Naive thymus-derived CD4-positive, alpha-beta T cell (primary cell): Measurements from ENCODE around the gene INSC. TPM values are rescaled to one million over a fixed set of nuclear protein-coding genes. Genes with fewer than 3 reads are reported as not detected.
"Not testable (repeated sequence)": the region's sequence is repeated elsewhere in the genome, so short reads cannot be mapped to it uniquely, and the experiment has no call there.

ENCODE experiments used
- ATAC-seq: fragments of 150-1000 bp; cut with Tn5 transposase; 2 replicates; pipeline ENCODE4 v1.10.0; 2021; ENCODE audit warnings: mild to moderate bottlenecking, moderate library complexity
- CTCF ChIA-PET: fragments of 350-600 bp; sonication (Branson Sonifier 250); formaldehyde crosslinking; loops from one replicate; lab custom pipeline; 2021; ENCODE audit warnings: antibody characterized with exemption; lab: Charles Lee
- POLR2A ChIA-PET: fragments of 350-600 bp; sonication (Branson Sonifier 250); formaldehyde crosslinking; loops from one replicate; lab custom pipeline; 2021; ENCODE audit warnings: antibody characterized with exemption, inconsistent platforms; lab: Charles Lee
- DNase-seq, 9 donors: peaks; one replicate each; pipeline versions ENCODE4 v3.0.0 to v3.0.0-alpha.2; 2020 to 2022; ENCODE audit warnings: mixed read lengths in 1 of 9
- H3K27ac ChIP-seq: one replicate; pipeline ENCODE4 v1.7.0; 2013; ENCODE audit warnings: mild to moderate bottlenecking, low read depth, low read length, moderate library complexity
- H3K27me3 ChIP-seq, 2 donors: one replicate each; pipeline ENCODE4 v1.7.0; 2013; ENCODE audit warnings: low read length in 2 of 2, mild to moderate bottlenecking in 2 of 2, moderate library complexity in 2 of 2; ENCODE audit not compliant: control insufficient read depth in 2 of 2, insufficient read depth in 2 of 2
- H3K36me3 ChIP-seq, 3 experiments: 1 replicate in 2 of 3; 2 replicates in 1 of 3; pipeline ENCODE4 v1.7.0; 2013; ENCODE audit warnings: low read length in 3 of 3, mild to moderate bottlenecking in 3 of 3, moderate library complexity in 1 of 3; ENCODE audit not compliant: insufficient read depth in 3 of 3, control insufficient read depth in 2 of 3
- H3K4me1 ChIP-seq, 2 donors: one replicate each; pipeline ENCODE4 v1.7.0; 2013; ENCODE audit warnings: low read length in 2 of 2, mild to moderate bottlenecking in 2 of 2, moderate library complexity in 1 of 2; ENCODE audit not compliant: control insufficient read depth in 2 of 2, insufficient read depth in 2 of 2
- H3K4me3 ChIP-seq: 2 replicates; pipeline ENCODE4 v1.7.0; 2013; ENCODE audit warnings: mild to moderate bottlenecking, low read length
- H3K9me3 ChIP-seq, 3 experiments: 1 replicate in 2 of 3; 2 replicates in 1 of 3; pipeline ENCODE4 v1.7.0; 2013; ENCODE audit warnings: low read length in 3 of 3; ENCODE audit not compliant: control insufficient read depth in 2 of 3
- H3K27ac Mint-ChIP-seq, 9 donors: one replicate each; pipeline ENCODE4 v1.8.0; 2020 to 2022; ENCODE audit warnings: mixed read lengths in 9 of 9, mild to moderate bottlenecking in 8 of 9, moderate library complexity in 5 of 9, inconsistent platforms in 2 of 9
- H3K27me3 Mint-ChIP-seq, 5 donors: one replicate each; pipeline ENCODE4 v1.8.0; 2021 to 2022; ENCODE audit warnings: mixed read lengths in 5 of 5, mild to moderate bottlenecking in 1 of 5
- H3K36me3 Mint-ChIP-seq, 5 donors: one replicate each; pipeline ENCODE4 v1.8.0; 2020 to 2022; ENCODE audit warnings: mixed read lengths in 5 of 5, mild to moderate bottlenecking in 3 of 5, inconsistent platforms in 1 of 5
- H3K4me1 Mint-ChIP-seq, 7 donors: one replicate each; pipeline ENCODE4 v1.8.0; 2020 to 2022; ENCODE audit warnings: mixed read lengths in 7 of 7, mild to moderate bottlenecking in 3 of 7, inconsistent platforms in 1 of 7
- H3K4me3 Mint-ChIP-seq, 10 donors: one replicate each; pipeline ENCODE4 v1.8.0; 2020 to 2022; ENCODE audit warnings: mild to moderate bottlenecking in 10 of 10, mixed read lengths in 10 of 10, moderate library complexity in 6 of 10, inconsistent platforms in 2 of 10
- H3K9me3 Mint-ChIP-seq, 11 donors: one replicate each; pipeline ENCODE4 v1.8.0; 2020 to 2022; ENCODE audit warnings: mixed read lengths in 11 of 11, mild to moderate bottlenecking in 4 of 11, inconsistent platforms in 1 of 11, moderate library complexity in 1 of 11
- intact Hi-C, 2 donors: fragments of 100-400 bp; cut with micrococcal nuclease; formaldehyde crosslinking; loops; one replicate each; pipeline ENCODE4 v1.15.1; 2023
- polyA plus RNA-seq, 2 donors: library from polyadenylated mRNA; unstranded; fragments of 300-500 nt; fragmentation: Illumina TruSeq; gene quantifications; one replicate each; pipeline ENCODE4 v1.2.3, GENCODE V29; 2021
- total RNA-seq, 6 experiments: library from RNA in 5 of 6; stranded (reverse) in 5 of 6; gene quantifications; 1 replicate in 5 of 6; 2 replicates in 1 of 6; pipeline ENCODE4 v1.2.3 and lab custom pipeline; 2021 to 2026

The INSC gene
- total RNA-seq (under 1 TPM in 4 of 5 experiments, not detected in 1; 0.14 to 0.56 (median 0.19) TPM), polyA plus RNA-seq (under 1 TPM in 1 of 2 donors, not detected in 1; 0.24 TPM), total RNA-seq (lab: John Stamatoyannopoulos, UW) (not detected)

GRCh38 chr11:15114501-15115475 lies at the start of gene INSC:
Gene INSC (plus strand): TSS chr11:15114923. CDS start chr11:15149175, 34,252 bp downstream.
- intact Hi-C loops = no loop called here
- Mint-ChIP-seq H3K27ac (peak within 1 kb of the TSS in 2 of 9 donors; percentile 45 to 62), H3K27me3 (peaks cover 34 to 53% (median 49%) of the 10 kb centered on the region in 5 donors)

DNA sequence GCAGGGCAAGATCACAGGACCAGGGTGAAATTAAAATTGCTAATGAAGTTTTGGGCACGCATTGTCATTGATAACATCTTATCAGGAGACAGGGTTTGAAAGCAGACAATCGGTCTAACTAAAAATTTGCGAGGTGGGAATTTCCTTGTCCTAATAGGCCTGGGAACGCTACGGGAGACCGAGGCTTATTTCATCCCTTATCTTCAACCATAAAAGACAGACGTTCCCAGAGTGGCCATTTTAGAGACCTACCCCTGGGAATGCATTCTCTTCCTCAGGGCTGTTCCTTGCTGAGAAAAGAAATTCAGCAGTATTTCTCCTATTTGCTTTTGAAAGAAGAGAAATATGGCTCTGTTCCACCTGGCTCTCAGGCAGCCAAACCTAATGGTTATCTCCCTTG lies 45.0 kb upstream of the INSC start:
- peaks cover 13 to 44% (median 16%) of the 10 kb centered on the region in 5 donors for H3K27me3 Mint-ChIP-seq
- H3K9me3 ChIP-seq, H3K36me3 ChIP-seq, DNase-seq, H3K27me3 ChIP-seq, ATAC-seq, POLR2A ChIA-PET, H3K4me3 ChIP-seq, H3K4me3 Mint-ChIP-seq, H3K27ac Mint-ChIP-seq, H3K27ac ChIP-seq: not testable (repeated sequence)
- peaks cover 12 to 21% (median 16%) of the 10 kb centered on the region in 7 donors for H3K4me1 Mint-ChIP-seq
- intact Hi-C loops = loop anchor here in 1 of 2 donors (5.0 to 10.0 kb wide), 3 partner anchors 432 to 1605 kb away; partner anchors contain the start of genes BTBD10 and FAR1
- CTCF ChIA-PET = interaction anchor here (0.6 kb wide), 1 partner anchor 197 kb away, joined by 3 read pairs; no protein-coding TSS in a partner anchor
- H3K4me1 ChIP-seq = peaks cover 6 to 13% of the 10 kb centered on the region in 2 donors
- peaks cover 0 to 25% (median 13%) of the 10 kb centered on the region in 11 donors for H3K9me3 Mint-ChIP-seq
- H3K36me3 Mint-ChIP-seq = peaks cover 0 to 12% (median 9%) of the 10 kb centered on the region in 5 donors

More at GRCh38 chr11:15114501-15115475, at the start of gene INSC:
- no peaks in the 10 kb centered on the region for H3K4me1 ChIP-seq
- no peaks in the 10 kb centered on the region for H3K36me3 ChIP-seq
- no peak for DNase-seq
- ChIA-PET POLR2A (no interaction called here), CTCF (no interaction called here)
- H3K4me1 Mint-ChIP-seq = peaks cover 4 to 45% (median 17%) of the 10 kb centered on the region in 7 donors
- no peaks in the 10 kb centered on the region for H3K9me3 ChIP-seq
- no peak within 1 kb of the TSS for H3K4me3 ChIP-seq
- H3K4me3 Mint-ChIP-seq = peak within 1 kb of the TSS in 8 of 10 donors; percentile 13 to 64 (median 34)
- no peak within 1 kb of the TSS for H3K27ac ChIP-seq
- no peak for ATAC-seq
- H3K27me3 ChIP-seq = peaks cover 0 to 3% of the 10 kb centered on the region in 2 donors
- no peaks in the 10 kb centered on the region for H3K9me3 Mint-ChIP-seq
- H3K36me3 Mint-ChIP-seq = peaks cover 0 to 11% (median 0%) of the 10 kb centered on the region in 5 donors

GRCh38 chr11:15071556-15072255 lies 43.0 kb upstream of the INSC start:
- no peaks in the 10 kb centered on the region for H3K9me3 ChIP-seq
- H3K27me3 ChIP-seq = peaks cover 4% of the 10 kb centered on the region in 2 donors
- DNase-seq = no peak
- Mint-ChIP-seq H3K36me3 (peaks cover 0 to 12% (median 9%) of the 10 kb centered on the region in 5 donors), H3K4me3 (peak overlapping the region in 3 of 10 donors; percentile 21 to 38 (median 26)), H3K4me1 (peaks cover 12 to 23% (median 17%) of the 10 kb centered on the region in 7 donors), H3K9me3 (peaks cover 0 to 25% (median 13%) of the 10 kb centered on the region in 11 donors), H3K27ac (no peak overlapping the region), H3K27me3 (peaks cover 12 to 36% (median 14%) of the 10 kb centered on the region in 5 donors)
- peaks cover 6 to 14% of the 10 kb centered on the region in 2 donors for H3K4me1 ChIP-seq
- H3K4me3 ChIP-seq = no peak overlapping the region
- ATAC-seq = no peak
- intact Hi-C loops = loop anchor here in 1 of 2 donors (5.0 to 10.0 kb wide), 3 partner anchors 434 to 1607 kb away; partner anchors contain the start of genes BTBD10 and FAR1
- no peak overlapping the region for H3K27ac ChIP-seq
- POLR2A ChIA-PET = no interaction called here
- H3K36me3 ChIP-seq = no peaks in the 10 kb centered on the region
- CTCF ChIA-PET = no interaction called here

DNA sequence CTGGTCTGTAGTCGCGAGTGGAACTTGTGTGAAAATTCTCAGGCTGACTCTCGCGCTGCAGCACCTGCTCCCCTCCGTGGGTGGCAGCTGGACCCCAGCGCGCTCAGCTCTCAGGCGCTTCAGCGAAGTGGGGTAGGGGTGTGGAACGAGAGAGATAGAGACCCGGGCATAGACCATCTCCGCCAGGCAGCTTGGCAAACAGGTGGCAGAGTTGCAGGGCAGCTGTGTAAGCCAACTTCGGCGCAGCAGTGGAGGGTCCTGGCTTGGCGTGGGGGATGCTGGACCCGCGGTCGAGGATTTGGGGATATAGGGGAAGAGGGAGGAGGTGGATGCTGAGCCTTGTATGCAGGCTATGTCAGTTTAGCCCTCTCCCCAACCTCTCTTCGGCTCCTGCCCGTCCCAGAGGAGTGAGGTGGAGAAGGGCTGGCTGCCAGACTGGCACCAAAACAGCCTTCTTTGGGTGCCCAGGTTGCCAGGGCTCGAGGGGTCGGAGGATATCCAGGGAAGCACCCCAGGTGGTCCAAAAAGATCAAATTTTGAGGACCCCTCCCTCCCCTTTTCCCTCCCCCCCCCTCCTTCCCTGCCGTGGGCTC lies 42.1 kb upstream of the INSC start:
- Histone ChIP-seq H3K36me3 (no peaks in the 10 kb centered on the region), H3K27me3 (peaks cover 4% of the 10 kb centered on the region in 2 donors), H3K27ac (no peak overlapping the region), H3K9me3 (no peaks in the 10 kb centered on the region), H3K4me3 (no peak overlapping the region), H3K4me1 (peaks cover 6 to 14% of the 10 kb centered on the region in 2 donors)
- ATAC-seq = no peak
- intact Hi-C loops = loop anchor here in 1 of 2 donors (5.0 to 10.0 kb wide), 3 partner anchors 435 to 1608 kb away; partner anchors contain the start of genes BTBD10 and FAR1
- no peak for DNase-seq
- Mint-ChIP-seq H3K9me3 (peaks cover 0 to 25% (median 13%) of the 10 kb centered on the region in 11 donors), H3K27ac (no peak overlapping the region), H3K27me3 (peaks cover 12 to 42% (median 14%) of the 10 kb centered on the region in 5 donors), H3K36me3 (peaks cover 0 to 12% (median 9%) of the 10 kb centered on the region in 5 donors), H3K4me1 (peaks cover 12 to 23% (median 17%) of the 10 kb centered on the region in 7 donors), H3K4me3 (peak overlapping the region in 7 of 10 donors; percentile 2 to 95 (median 31))
- CTCF ChIA-PET = interaction anchor here (0.5 to 5.9 kb wide), 2 partner anchors 166 to 766 kb away, joined by 4 to 110 read pairs; no protein-coding TSS in a partner anchor
- POLR2A ChIA-PET = no interaction called here

DNA sequence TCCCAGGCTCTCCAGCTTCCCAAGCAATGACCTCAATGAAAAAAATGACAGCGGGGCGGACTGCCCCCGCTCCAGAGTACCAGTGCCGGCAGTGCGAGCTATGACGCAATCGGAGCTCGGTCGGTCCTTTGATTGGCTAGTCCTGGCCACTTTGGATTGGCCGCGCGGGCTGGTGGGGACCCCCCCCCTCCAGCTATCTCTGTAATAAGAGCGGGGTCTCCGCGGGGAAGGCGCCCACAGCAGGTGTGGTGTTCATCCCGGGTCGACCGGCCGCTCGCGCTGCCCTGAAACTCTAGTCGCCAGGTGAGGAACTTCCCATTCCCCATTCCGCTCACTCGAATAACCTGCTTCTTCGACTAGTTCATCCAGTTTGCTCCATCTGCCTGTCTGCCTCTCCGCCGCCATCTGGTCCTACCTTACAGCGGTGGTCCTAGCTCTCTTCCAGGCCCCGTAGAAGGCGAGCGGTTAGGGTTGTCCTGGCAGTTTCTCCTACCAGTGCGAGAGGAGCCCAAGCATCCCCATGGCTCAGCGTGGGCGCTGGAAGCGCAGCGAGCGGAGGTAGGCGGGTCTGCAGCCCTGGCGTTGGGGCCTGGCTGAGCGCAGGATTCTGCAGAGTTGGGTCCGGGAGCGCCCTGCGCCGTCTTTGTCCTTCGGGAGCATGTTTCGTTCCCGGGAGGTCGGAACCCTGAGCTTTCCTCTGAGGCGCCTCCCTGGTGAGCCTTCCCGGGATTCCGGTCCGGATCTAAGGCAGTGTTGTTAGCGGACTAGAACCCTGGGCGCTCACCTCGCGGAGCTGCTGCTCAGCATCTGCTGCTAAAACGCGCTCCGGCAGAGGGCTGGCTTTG lies 41.1 kb upstream of the INSC start, which contains the start of gene CALCB:
TSS of gene CALCB (plus strand) at position 233 of the 845 bp plus-strand sequence. CDS start 1,126 bp downstream, outside the sequence.
- POLR2A ChIA-PET = interaction anchor here (1.1 to 1.2 kb wide), 2 partner anchors 167 to 755 kb away, joined by 3 to 5 read pairs; no protein-coding TSS in a partner anchor
- Mint-ChIP-seq H3K4me3 (peak within 1 kb of the TSS; percentile 76 to 95 (median 86)), H3K4me1 (peaks cover 12 to 23% (median 17%) of the 10 kb centered on the region in 7 donors), H3K27ac (peak within 1 kb of the TSS in 4 of 9 donors; percentile 29 to 86 (median 56)), H3K9me3 (peaks cover 0 to 19% (median 8%) of the 10 kb centered on the region in 11 donors), H3K36me3 (peaks cover 0 to 7% (median 4%) of the 10 kb centered on the region in 5 donors), H3K27me3 (peaks cover 11 to 44% (median 14%) of the 10 kb centered on the region in 5 donors)
- ATAC-seq = no peak
- no peak within 1 kb of the TSS for H3K27ac ChIP-seq
- H3K27me3 ChIP-seq = peaks cover 4% of the 10 kb centered on the region in 2 donors
- H3K9me3 ChIP-seq = no peaks in the 10 kb centered on the region
- H3K4me1 ChIP-seq = peaks cover 6 to 14% of the 10 kb centered on the region in 2 donors
- peak within 1 kb of the TSS; percentile 41 for H3K4me3 ChIP-seq
- CTCF ChIA-PET = interaction anchor here (0.6 to 5.9 kb wide), 4 partner anchors 11 to 655 kb away, joined by 4 to 110 read pairs (median 5); no protein-coding TSS in a partner anchor
- intact Hi-C loops = loop anchor here (1.0 to 10.0 kb wide), 9 partner anchors 99 to 1609 kb away; partner anchors contain the start of genes PSMA1 (in 2 of the 2), BTBD10 (in 1 of the 2), FAR1 (in 1 of the 2) and RRAS2 (in 1 of the 2)
- no peaks in the 10 kb centered on the region for H3K36me3 ChIP-seq
- peak in 7 of 9 donors; percentile 5 to 50 (median 17) for DNase-seq
